CMK (cell line): ENCODE data around the gene CALR3.
"Not testable (repeated sequence)": the region's sequence is repeated elsewhere in the genome, so short reads cannot be mapped to it uniquely, and the experiment has no call there.

Experiments used
- DNase-seq: peaks from one replicate; pipeline ENCODE4 v3.0.0-alpha.2; 2010; ENCODE audit warnings: low read depth

Gene CALR3

DNA sequence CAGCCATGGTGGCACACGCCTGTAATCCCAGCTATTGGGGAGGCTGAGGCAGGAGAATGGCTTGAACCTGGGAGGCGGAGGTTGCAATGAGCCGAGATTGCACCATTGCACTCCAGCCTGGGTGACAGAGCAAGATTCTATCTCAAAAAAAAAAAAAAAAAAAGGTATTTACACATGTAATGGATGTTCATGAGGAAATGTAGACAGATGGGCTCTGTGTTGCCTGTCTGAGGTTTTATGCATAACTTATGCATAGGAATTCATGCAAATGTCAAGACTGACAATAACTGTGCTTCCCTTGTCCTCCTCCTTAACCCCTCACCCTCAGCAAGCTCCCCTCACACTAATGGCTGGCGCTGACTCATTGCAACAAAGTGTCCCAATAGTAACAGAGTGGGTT is 9.5 kb downstream of the CALR3 start:
- DNase-seq, result not testable (repeated sequence)

DNA sequence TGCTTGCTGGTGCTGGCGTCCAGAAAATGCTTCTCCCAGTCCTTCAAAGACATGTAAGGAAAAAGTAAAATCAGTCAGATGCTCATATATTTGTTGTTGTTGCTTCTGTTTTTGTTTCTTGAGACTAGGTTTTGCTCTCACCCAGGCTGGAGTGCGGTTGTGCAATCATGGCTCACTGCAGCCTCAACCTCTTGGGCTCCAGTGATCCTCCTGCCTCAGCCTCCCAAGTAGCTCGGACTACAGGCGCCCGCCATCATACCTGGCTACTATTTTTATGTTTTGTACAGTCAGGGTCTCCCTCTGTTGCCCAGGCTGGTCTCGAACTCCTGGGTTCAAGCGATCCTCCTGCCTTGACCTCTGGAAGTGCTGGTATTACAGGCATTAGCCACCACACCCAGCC is 13.2 kb downstream of the CALR3 start:
- no peak for DNase-seq

DNA sequence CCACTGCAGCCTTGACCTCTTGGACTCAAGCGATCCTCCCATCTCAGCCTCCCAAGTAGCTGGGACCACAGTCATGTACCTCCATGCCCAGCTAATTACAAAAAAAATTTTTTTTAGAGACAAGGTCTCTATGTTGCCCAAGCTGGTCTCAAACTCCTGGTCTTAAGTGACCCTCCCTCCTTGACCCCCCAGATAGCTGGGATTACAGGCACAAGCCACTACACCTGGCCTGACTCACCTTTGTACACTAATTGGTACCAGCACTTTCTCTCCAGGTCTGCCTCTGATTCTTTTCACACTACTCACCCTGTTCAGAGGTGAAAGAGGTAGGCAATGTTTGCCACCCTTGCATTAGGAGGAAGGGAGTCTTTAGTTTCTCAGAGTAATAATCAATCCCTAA is 18.7 kb downstream of the CALR3 start:
- no peak for DNase-seq

GRCh38 chr19:16476401-16476800 is 19.6 kb downstream of the CALR3 start:
- no peak for DNase-seq

- no peak for DNase-seq
These were observed 22.0 kb downstream of the CALR3 start for GRCh38 chr19:16473875-16474392.

DNA sequence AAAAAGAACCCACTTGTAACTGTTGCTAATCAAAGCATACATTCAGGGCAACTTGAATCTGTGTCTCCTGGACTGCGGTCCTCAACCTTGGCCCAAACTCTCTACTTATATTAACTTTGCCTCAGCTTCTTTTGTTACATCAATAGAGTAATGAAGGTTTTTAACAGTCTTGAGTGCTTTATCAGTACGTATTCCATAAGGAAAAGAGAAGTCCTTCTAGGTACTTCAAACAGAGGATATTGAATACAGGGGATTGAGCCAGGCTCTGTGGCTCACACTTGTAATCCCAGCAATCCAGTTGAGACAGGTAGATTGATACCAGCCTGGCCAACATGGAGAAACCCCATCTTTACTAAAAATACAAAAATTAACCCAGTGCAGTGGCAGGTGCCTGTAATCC is 23.0 kb downstream of the CALR3 start:
- no peak for DNase-seq

DNA sequence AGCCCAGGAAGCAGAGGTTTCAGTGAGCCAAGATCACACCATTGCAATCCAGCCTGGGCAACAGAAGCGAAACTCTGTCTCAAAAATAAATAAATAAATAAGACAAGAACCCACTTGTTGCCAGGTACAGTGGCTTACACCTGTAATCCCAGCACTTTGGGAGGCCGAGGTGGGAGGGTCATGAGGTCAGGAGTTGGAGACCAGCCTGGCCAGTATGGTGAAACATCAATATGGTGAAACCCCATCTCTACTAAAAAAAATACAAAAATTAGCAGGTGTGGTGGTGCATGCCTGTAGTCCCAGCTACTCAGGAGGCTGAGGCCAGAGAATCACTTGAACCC is 23.4 kb downstream of the CALR3 start:
- not testable (repeated sequence) for DNase-seq

DNA sequence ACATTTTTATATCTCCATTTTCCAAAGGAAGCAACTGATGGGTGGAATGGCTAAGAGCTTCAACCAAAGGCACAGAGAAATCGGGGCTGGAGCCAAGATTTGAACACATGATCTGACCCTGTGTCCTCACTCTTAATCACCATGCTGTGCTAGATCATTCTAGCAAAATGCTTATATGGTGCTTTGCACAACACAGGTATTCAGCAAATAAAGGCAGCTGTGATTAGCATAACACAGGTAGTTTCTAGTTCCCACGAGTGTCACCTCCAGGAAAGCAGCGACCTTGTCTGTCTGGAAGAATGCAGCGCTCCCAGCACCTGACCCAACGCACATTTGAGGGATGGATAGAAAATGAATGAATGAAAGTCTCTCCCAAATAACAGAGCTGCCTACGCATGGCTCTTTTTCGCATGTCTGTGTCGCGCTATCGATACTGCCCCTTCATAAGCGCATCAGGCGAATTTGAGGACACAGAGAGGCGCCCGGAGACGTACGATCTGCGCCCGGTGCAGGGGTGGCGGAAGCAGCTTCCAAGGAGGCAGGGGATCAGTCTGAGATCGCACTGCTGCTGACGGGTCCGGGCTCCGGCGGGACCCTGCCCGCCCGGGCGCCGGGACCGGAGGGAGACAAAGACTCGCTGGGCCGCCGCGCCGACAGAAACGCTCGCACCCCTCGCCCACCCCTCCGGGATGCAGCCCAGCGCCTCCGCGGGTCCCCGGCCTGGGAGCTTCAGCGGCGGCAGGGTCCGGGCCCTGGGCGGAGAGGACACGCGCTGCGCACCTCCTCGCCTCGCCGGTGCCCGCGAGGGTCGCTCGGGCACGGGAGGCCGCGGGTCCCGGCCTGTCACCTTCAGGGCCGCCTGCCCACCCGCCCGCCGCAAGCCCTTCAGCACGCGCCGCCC is 24.8 kb downstream of the CALR3 start:
- DNase-seq, result no peak

- no peak for DNase-seq
These were observed 25.4 kb downstream of the CALR3 start for GRCh38 chr19:16470541-16470910.

- no peak for DNase-seq
These were observed 28.4 kb downstream of the CALR3 start for GRCh38 chr19:16467581-16467980.

GRCh38 chr19:16466802-16467427 is 29.1 kb downstream of the CALR3 start:
- DNase-seq, result not testable (repeated sequence)

DNA sequence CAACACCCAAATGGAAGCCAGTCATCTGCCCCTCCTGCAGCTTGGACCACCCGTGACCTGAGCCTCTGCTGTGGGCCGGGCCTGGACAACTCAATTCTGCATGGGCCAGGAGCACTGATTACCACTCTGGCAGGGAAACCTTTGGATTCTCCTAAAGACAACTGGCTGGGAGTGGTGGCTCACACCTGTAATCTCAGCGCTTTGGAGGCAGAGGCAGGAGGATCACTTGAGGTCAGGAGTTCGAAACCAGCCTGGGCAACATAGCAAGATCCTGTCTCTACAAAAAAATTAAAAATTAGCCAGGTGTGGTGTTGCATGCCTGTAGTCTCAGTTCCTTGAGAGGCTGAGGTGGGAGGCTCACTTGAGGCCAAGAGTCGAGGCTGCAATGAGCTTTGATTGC is 30.7 kb downstream of the CALR3 start:
- no peak for DNase-seq

GRCh38 chr19:16463991-16464575 is 31.9 kb downstream of the CALR3 start:
- no peak for DNase-seq

GRCh38 chr19:16463341-16463990 is 32.5 kb downstream of the CALR3 start:
- DNase-seq, result no peak

GRCh38 chr19:16462757-16463250 is 33.2 kb downstream of the CALR3 start:
- no peak for DNase-seq

- no peak for DNase-seq
These were observed 34.3 kb downstream of the CALR3 start for GRCh38 chr19:16461630-16462051.

GRCh38 chr19:16460454-16460853 is 35.5 kb downstream of the CALR3 start:
- no peak for DNase-seq

GRCh38 chr19:16459680-16460079 is 36.3 kb downstream of the CALR3 start:
- DNase-seq, result no peak

DNA sequence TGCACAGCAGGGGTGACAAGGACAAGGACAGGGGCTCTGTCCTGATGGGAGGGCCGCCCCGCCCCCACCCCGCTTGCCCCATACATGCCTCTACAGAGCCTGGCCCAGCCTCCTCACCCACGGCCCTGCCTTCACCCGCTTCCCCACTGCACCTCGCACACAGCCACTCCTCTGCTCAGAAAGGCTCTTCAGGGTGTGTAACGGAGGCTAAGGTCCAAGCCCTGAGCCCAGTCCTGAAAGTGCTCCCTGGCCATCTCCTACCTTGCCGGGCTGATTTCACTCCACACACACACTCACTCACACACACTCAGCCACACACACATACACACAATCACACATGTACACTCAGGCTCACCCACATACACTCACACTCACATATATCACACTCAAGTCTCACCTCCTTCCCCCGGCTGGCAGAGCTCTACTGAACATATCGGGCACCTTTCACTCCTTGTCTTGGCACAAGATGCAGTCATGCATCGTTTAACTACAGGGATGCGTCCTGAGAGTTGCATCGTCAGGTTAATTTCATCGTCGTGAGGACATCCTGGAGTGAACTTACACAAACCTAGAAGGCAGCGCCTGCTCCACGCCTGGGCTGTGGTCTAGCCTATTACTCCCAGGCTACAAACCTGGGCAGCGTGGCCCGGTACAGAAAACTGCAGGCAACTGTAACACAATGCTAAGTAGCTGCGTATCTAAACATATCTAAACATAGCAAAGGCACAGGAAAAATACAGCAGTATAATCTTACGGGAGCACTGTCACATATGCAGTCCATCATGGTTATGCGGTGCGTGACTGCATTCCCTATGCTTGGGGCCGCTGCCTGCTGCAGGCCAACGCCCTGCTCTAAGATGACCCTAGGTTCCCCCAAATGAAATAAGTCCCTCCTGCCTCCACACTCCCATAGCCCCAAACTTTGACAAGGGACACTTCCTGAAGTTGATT is 37.3 kb downstream of the CALR3 start:
- DNase-seq, result no peak

DNA sequence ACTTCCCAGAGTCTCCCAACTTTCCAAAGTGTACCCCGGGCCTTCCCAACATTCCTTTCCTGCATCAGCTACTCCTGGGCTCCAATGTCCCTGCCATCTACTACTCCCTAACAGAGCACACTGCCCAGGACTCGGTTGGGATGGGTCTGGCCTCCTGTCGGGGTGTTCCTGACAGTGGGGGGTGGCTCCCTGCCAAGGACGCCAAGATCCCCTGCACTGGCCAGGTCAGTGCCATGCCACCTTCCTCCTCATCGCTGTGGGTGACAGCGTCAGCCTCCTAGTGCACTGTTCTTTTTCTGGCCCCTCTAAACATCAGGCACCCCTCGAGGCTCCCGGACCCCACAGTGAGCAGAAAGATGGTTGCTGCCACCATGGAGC is 38.0 kb downstream of the CALR3 start:
- DNase-seq, result no peak
